RWPE1 (cell line): ENCODE results near the gene TNRC6C.

Experiments used
- CTCF ChIA-PET: fragments of 350-600 bp; sonication (Branson Sonifier 250); formaldehyde crosslinking; extraction: SDS; loops from one replicate; lab custom pipeline; 2021; lab: Yijun Ruan, JAX
- POLR2A ChIA-PET: fragments of 400-600 bp; formaldehyde crosslinking; extraction: SDS; loops from one replicate; lab custom pipeline; 2020; ENCODE audit warnings: antibody characterized with exemption; ENCODE audit not compliant: low non-redundant PET; lab: Yijun Ruan, JAX
- DNase-seq: peaks from one replicate; pipeline ENCODE4 v3.0.0; 2012; ENCODE audit warnings: low spot score
- H3K27ac ChIP-seq: fragments of 450-650 bp; 2 replicates; pipeline ENCODE4 v1.5.1; 2017
- TF ChIP-seq, protein P1 (sequence below): fragments of 450-650 bp; conservative IDR thresholded peaks from 2 replicates; pipeline ENCODE4 v1.5.1; 2017; ENCODE audit warnings: low read depth, mild to moderate bottlenecking

The TNRC6C gene

DNA sequence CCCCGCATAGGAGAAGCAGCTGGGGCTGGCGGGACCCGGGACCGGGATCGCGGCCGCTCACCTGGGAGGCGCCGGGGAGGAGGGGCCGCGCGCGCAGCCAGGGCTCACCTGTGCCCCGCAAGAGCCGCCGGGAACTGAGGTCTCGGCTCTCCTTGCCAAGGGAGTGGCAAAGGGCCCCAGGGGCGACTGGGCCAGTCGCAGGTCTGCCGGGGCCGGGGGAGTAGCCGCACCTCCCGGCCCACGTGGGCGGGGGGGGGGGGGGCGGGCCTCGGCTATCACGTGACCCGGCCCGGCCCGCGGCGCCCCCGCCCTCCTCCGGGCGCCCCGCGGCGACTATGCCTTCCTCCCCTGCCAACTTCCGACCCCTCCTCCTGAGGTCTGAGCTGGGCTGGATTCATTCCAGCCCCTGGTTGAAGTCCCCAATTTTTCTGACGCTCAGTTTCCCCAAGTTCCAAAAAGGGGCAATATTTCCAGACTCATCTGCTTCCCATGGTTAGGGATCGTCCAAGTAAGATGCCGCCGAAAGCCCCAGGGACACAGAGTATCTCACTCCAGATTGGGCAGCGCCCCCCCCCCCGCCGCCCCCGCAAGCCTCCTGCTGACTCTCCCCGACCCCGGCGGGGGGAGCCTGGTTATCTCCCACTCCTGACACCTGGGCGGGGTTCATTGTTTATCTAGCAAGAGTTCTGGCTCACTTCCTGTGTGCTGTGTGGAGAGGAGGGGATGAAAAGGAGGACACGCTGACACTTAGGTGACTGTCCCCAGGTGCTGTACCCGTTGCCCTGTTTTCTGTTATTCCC lies 170.2 kb downstream of the TNRC6C start, which contains the start of gene TMC6:
Gene TMC6, minus strand, starts transcription at position 205 of the 800 bp plus-strand sequence. CDS start 1,923 bp downstream, outside the sequence.
- ChIA-PET POLR2A (interaction anchor here (0.6 to 0.9 kb wide), 4 partner anchors 40 to 91 kb away, joined by 3 to 4 read pairs (median 3); no protein-coding TSS in a partner anchor), CTCF (interaction anchor here (0.7 to 1.6 kb wide), 3 partner anchors 10 to 48 kb away, joined by 3 to 6 read pairs (median 5); no protein-coding TSS in a partner anchor)
- H3K27ac ChIP-seq, result peak within 1 kb of the TSS; percentile 68
- TF ChIP-seq, protein P1, sequence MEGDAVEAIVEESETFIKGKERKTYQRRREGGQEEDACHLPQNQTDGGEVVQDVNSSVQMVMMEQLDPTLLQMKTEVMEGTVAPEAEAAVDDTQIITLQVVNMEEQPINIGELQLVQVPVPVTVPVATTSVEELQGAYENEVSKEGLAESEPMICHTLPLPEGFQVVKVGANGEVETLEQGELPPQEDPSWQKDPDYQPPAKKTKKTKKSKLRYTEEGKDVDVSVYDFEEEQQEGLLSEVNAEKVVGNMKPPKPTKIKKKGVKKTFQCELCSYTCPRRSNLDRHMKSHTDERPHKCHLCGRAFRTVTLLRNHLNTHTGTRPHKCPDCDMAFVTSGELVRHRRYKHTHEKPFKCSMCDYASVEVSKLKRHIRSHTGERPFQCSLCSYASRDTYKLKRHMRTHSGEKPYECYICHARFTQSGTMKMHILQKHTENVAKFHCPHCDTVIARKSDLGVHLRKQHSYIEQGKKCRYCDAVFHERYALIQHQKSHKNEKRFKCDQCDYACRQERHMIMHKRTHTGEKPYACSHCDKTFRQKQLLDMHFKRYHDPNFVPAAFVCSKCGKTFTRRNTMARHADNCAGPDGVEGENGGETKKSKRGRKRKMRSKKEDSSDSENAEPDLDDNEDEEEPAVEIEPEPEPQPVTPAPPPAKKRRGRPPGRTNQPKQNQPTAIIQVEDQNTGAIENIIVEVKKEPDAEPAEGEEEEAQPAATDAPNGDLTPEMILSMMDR, result no peak
- DNase-seq, result peak; percentile 89

DNA sequence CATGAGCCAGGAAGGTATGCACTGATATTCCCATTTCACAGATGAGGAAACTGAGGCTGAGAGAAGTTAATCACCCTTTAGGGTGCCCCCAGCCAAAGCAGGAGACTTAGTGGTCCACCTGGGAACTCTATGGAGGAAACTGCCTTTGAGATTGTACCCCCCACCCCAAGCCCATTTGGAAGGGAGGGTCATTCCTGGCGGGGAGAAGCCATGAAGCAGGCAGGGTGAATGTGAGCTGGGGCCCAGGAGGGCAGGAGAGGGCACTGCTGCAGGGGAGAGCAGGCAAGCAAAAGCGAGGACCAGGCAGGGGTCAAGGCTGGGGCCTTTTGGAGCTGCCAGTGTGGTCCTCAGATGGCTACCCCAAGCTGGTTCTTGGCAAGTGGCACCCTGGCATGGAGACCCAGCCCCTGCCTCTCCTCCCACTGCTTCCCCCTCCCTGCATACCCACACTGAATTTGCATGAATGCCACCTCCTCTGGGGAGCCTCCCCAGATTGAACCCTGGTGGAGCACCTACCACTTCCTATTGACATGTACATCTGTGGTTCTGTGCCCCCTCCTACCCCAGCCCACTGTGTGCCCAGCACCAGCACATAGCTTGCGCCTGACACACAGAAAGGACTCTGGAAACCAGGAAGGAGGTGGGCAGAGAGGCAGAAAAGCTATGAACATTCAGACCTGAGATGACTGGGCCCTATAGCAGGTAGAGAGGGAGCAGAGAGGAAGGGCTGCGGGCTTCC lies 171.0 kb downstream of the TNRC6C start:
- CTCF ChIA-PET, result interaction anchor here (0.6 to 1.6 kb wide), 2 partner anchors 9 to 702 kb away, joined by 5 read pairs; no protein-coding TSS in a partner anchor
- H3K27ac ChIP-seq, result peak overlapping the region; percentile 68
- TF ChIP-seq, protein P1, result no peak
- DNase-seq, result no peak
- POLR2A ChIA-PET, result interaction anchor here (0.6 kb wide), 1 partner anchor 62 kb away, joined by 3 read pairs; no protein-coding TSS in a partner anchor

DNA sequence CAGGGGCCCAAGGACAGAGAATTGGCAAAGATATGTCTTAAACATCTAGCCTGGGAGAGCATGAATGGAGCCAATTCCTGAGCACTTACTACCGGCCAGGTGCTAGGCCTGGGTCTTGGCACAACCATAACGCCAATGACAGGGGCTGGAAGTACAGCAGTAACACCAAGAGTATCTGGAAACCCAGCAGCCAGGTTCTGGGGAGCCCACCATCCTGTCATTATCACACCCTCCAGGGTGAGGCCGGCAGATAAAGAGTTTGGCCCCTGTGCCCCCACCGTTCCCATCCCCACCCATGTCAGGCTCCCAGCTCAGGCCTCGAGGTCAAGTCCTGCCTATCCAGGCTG lies 171.6 kb downstream of the TNRC6C start:
- ChIA-PET CTCF (interaction anchor here (1.6 kb wide), 1 partner anchor 9 kb away, joined by 5 read pairs; no protein-coding TSS in a partner anchor), POLR2A (no interaction called here)
- TF ChIP-seq, protein P1, result no peak
- no peak for DNase-seq
- peak overlapping the region; percentile 68 for H3K27ac ChIP-seq

DNA sequence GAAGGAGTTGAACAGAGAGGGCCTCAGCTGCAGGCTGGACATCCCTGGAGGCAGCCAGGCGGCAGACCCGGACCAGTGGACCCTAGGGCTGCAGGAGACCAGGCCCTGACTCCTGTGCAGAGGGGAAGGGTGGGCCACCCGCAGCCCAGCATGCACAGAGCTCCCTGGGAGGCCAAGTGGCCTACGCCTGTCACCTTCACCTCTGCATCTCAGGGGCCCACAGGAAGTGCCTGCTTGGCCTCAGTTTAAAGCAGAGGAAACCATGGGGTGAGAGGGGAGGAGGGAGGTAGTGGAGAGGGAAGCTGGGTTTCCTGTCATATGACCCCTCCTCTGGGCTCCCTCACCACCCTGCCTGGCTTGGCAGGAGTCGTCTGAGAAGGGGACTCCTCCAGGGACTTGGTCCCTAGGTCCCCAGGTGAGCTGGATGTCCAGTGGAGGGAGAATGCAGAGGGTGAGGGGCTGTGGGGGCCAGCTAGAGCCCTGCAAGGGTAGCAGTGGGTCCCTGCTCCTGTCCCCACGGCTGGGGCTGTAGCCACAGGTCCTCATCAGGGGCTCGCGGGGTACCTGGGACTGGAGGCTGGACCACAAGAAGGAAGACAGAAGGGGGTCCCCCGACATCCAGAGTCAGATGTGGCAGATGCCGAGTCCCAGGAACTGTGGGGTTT lies 172.1 kb downstream of the TNRC6C start, which contains the start of gene TMC8:
Gene TMC8, plus strand, starts transcription at position 335 of the 665 bp plus-strand sequence. CDS start 818 bp downstream, outside the sequence.
- H3K27ac ChIP-seq, result peak within 1 kb of the TSS; percentile 68
- CTCF ChIA-PET, result interaction anchor here (0.5 to 1.6 kb wide), 2 partner anchors 8 to 29 kb away, joined by 3 to 5 read pairs; no protein-coding TSS in a partner anchor
- TF ChIP-seq, protein P1, result no peak
- POLR2A ChIA-PET, result no interaction called here
- DNase-seq, result no peak

DNA sequence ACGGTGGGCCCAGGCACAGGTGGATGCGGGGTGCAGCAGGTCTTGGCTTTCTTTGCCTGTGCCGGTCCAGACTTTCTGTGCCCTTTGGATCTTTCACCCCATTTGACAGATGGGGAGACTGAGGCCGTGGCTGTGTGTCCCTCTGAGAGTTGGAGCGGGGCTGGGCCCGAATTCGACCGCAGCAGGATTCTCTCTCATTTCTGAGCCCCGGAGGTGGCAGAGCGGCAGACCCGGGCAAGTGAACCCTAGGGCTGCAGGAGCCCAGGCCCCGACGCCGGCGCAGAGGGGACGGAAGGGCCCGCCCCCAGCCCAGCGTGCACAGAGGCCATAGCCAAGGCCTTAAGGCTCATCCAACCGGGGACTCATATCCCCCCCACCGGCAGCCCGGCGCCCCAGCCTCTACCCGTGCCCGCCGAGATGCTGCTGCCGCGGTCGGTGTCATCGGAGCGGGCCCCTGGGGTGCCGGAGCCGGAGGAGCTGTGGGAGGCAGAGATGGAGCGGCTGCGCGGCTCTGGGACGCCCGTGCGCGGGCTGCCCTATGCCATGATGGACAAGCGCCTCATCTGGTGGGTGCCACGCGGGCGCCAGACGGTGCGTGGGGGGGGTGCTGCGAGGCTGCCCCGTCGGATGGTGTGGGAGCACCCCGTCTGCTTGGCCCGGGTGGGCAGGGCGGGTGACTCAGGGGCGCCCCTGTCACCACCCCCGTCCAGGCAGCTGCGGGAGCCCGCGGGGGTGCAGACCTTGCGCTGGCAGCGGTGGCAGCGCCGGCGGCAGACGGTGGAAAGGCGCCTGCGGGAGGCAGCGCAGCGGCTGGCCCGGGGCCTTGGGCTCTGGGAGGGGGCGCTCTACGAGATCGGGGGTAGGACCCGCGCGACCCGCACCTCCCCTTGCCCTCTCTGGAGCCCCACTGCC lies 172.9 kb downstream of the TNRC6C start:
- TF ChIP-seq, protein P1, result no peak
- POLR2A ChIA-PET, result no interaction called here
- CTCF ChIA-PET, result interaction anchor here (0.5 to 1.0 kb wide), 2 partner anchors 28 to 55 kb away, joined by 3 to 5 read pairs; partner anchors contain the start of gene TK1
- DNase-seq, result no peak
- peak overlapping the region; percentile 44; the same call in 1 of the 2 replicates for H3K27ac ChIP-seq
